ENCODE results near the gene PAX2. TPM values are rescaled to one million over a fixed set of nuclear protein-coding genes. Genes with fewer than 3 reads are reported as not detected.

Gene PAX2
- polyA plus RNA-seq, 1 experiment, result not detected

- TF ChIP-seq CTCF (IDR thresholded peaks at IDR 0.05; ENCODE audit: insufficient read depth, low read depth, low read length), result no peak
- ChIA-PET POLR2A (no interaction called here), CTCF (no interaction called here)
- Histone ChIP-seq H3K27me3 (ENCODE audit: control insufficient read depth, insufficient read depth, low read length) (peaks cover 60% of the 10 kb centered on the region), H3K4me3 (ENCODE audit: low read depth, low read length) (no peak overlapping the region), H3K36me3 (ENCODE audit: control insufficient read depth, insufficient read depth, low read length) (no peaks in the 10 kb centered on the region)
- no peak for DNase-seq (ENCODE audit: low read depth)
Observed at GRCh38 chr10:100829097-100829870, 83.9 kb downstream of the PAX2 start.

GRCh38 chr10:100829933-100830727, 84.7 kb downstream of the PAX2 start:
- ChIA-PET CTCF (no interaction called here), POLR2A (no interaction called here)
- no peak for DNase-seq (ENCODE audit: low read depth)
- Histone ChIP-seq H3K27me3 (ENCODE audit: control insufficient read depth, insufficient read depth, low read length) (peaks cover 53% of the 10 kb centered on the region), H3K36me3 (ENCODE audit: control insufficient read depth, insufficient read depth, low read length) (no peaks in the 10 kb centered on the region), H3K4me3 (ENCODE audit: low read depth, low read length) (no peak overlapping the region)
- no peak for TF ChIP-seq CTCF (IDR thresholded peaks at IDR 0.05; ENCODE audit: insufficient read depth, low read depth, low read length)

- no peaks in the 10 kb centered on the region for H3K36me3 ChIP-seq (ENCODE audit: control insufficient read depth, insufficient read depth, low read length)
- POLR2A ChIA-PET, result no interaction called here
- H3K27me3 ChIP-seq (ENCODE audit: control insufficient read depth, insufficient read depth, low read length), result peaks cover 53% of the 10 kb centered on the region
- no peak for TF ChIP-seq CTCF (IDR thresholded peaks at IDR 0.05; ENCODE audit: insufficient read depth, low read depth, low read length)
- DNase-seq (ENCODE audit: low read depth), result no peak
- no peak overlapping the region for H3K4me3 ChIP-seq (ENCODE audit: low read depth, low read length)
- CTCF ChIA-PET, result no interaction called here
Observed at GRCh38 chr10:100830728-100831111, 85.3 kb downstream of the PAX2 start.

- Histone ChIP-seq H3K36me3 (ENCODE audit: control insufficient read depth, insufficient read depth, low read length) (no peaks in the 10 kb centered on the region), H3K27me3 (ENCODE audit: control insufficient read depth, insufficient read depth, low read length) (peaks cover 48% of the 10 kb centered on the region), H3K4me3 (ENCODE audit: low read depth, low read length) (no peak overlapping the region)
- no peak for TF ChIP-seq CTCF (IDR thresholded peaks at IDR 0.05; ENCODE audit: insufficient read depth, low read depth, low read length)
- ChIA-PET POLR2A (no interaction called here), CTCF (no interaction called here)
- no peak for DNase-seq (ENCODE audit: low read depth)
Observed at GRCh38 chr10:100831742-100832141, 86.4 kb downstream of the PAX2 start.

GRCh38 chr10:100835810-100836209, 90.4 kb downstream of the PAX2 start:
- Histone ChIP-seq H3K4me3 (ENCODE audit: low read depth, low read length) (no peak overlapping the region), H3K27me3 (ENCODE audit: control insufficient read depth, insufficient read depth, low read length) (peaks cover 29% of the 10 kb centered on the region), H3K36me3 (ENCODE audit: control insufficient read depth, insufficient read depth, low read length) (no peaks in the 10 kb centered on the region)
- CTCF ChIA-PET, result no interaction called here
- no peak for TF ChIP-seq CTCF (IDR thresholded peaks at IDR 0.05; ENCODE audit: insufficient read depth, low read depth, low read length)
- POLR2A ChIA-PET, result no interaction called here
- DNase-seq (ENCODE audit: low read depth), result no peak

All from BJ (cell line).